Measurements from ENCODE around the gene DHFR2. TPM values are rescaled to one million over a fixed set of nuclear protein-coding genes. Genes with fewer than 3 reads are reported as not detected.

The DHFR2 gene
- total and polyA plus RNA-seq, 10 of the 15 experiments (the other 5 are each of a cell fraction or from before 2014, with no cell fraction given), result 1.8 to 5.6 (median 4.4) TPM

DNA sequence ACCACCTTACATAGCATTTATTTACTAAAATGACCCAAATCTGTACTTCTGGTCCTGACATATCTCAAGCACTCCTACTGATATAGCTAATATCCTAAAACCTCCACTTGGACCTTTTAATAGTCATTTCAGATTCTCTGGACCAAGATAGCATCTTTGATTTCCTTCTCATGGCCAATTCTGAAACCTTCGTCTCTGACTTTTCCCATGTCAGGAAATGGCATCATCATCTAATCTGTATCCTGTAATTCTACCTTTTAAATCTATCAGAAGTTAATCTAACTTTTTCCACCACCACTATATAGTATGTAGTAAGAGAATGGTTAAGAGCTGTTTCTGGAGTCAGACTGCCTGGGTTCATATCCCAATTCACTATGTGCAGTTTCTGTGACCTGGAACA is 50.5 kb downstream of the DHFR2 start:
- Histone ChIP-seq H4K20me1 (ENCODE audit: control insufficient read depth, insufficient read depth) (no peaks in the 10 kb centered on the region), H3K27me3 (replicated peaks in 1 of 2; ENCODE audit: control insufficient read depth in 2 of 2, insufficient read depth in 2 of 2, low read length in 1 of 2) (no peaks in the 10 kb centered on the region), H2AFZ (ENCODE audit: control insufficient read depth, low read depth, low read length) (no peak overlapping the region), H3K4me1 (ENCODE audit: control insufficient read depth, insufficient read depth, low read length) (no peaks in the 10 kb centered on the region), H3K4me2 (ENCODE audit: control insufficient read depth, insufficient read depth) (no peak overlapping the region), H3K4me3 (no peak overlapping the region), H3K9ac (ENCODE audit: control insufficient read depth, insufficient read depth, low read length) (no peak overlapping the region), H3K9me3 (replicated peaks; ENCODE audit: control insufficient read depth, insufficient read depth, low read length) (no peaks in the 10 kb centered on the region), H3K79me2 (ENCODE audit: control insufficient read depth, insufficient read depth, low read length) (no peaks in the 10 kb centered on the region), H3K27ac (ENCODE audit: control insufficient read depth, insufficient read depth) (no peak overlapping the region), H3K36me3 (ENCODE audit: control insufficient read depth in 2 of 2, insufficient read depth in 2 of 2, low read length in 1 of 2) (no peaks in the 10 kb centered on the region)
- SMC1A ChIA-PET (ENCODE audit: uncharacterized antibody, unreplicated experiment), result interaction anchor here (1.0 to 1.2 kb wide), 2 partner anchors 9 to 57 kb away, joined by 3 to 4 read pairs; no protein-coding TSS in a partner anchor
- no TSS peak for BruUV-seq (replicated peaks)
- 100% methylated on average over 1 of the region's 1 CpG for WGBS (ENCODE audit: insufficient coverage, insufficient replicate concordance, low lambda C conversion rate, missing lambda C conversion rate)
- RAD21 ChIA-PET (ENCODE audit: unreplicated experiment), result interaction anchor here (1.2 kb wide), 1 partner anchor 90 kb away, joined by 6 read pairs; no protein-coding TSS in a partner anchor
- no peak for DNase-seq (ENCODE audit: low read depth, low spot score)
- intact Hi-C loops (cut with micrococcal nuclease; ENCODE audit: unreplicated experiment) (no loop called here), in situ Hi-C loops (cut with MboI) (no loop called here)
- no peak for TF ChIP-seq YBX1 (IDR thresholded peaks at IDR 0.05)
- TF ChIP-seq TBL1XR1 (IDR thresholded peaks at IDR 0.05; ENCODE audit: low read depth, low read length), result no peak
- no peak for TF ChIP-seq FOS (IDR thresholded peaks at IDR 0.05; ENCODE audit: borderline replicate concordance, extremely low read depth, insufficient read length)
- no peak for TF ChIP-seq RELA (IDR thresholded peaks at IDR 0.05; ENCODE audit: borderline replicate concordance, partially characterized antibody)
- no peak for TF ChIP-seq YY1 (IDR thresholded peaks at IDR 0.05; ENCODE audit: low read depth, low read length)
- no peak for TF ChIP-seq SPI1 (IDR thresholded peaks at IDR 0.05; ENCODE audit: borderline replicate concordance, insufficient read depth, low read depth, low read length)
- TF ChIP-seq MEF2B (IDR thresholded peaks at IDR 0.05; ENCODE audit: partially characterized antibody, poor library complexity, severe bottlenecking), result no peak
- no peak for TF ChIP-seq CBX5 (IDR thresholded peaks at IDR 0.05; ENCODE audit: low read depth)
- TF ChIP-seq, protein P1, sequence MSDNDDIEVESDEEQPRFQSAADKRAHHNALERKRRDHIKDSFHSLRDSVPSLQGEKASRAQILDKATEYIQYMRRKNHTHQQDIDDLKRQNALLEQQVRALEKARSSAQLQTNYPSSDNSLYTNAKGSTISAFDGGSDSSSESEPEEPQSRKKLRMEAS (IDR thresholded peaks at IDR 0.05; ENCODE audit: low read depth, low read length), result no peak
- TF ChIP-seq HDAC2 (IDR thresholded peaks at IDR 0.05), result no peak
- TF ChIP-seq, protein P2, sequence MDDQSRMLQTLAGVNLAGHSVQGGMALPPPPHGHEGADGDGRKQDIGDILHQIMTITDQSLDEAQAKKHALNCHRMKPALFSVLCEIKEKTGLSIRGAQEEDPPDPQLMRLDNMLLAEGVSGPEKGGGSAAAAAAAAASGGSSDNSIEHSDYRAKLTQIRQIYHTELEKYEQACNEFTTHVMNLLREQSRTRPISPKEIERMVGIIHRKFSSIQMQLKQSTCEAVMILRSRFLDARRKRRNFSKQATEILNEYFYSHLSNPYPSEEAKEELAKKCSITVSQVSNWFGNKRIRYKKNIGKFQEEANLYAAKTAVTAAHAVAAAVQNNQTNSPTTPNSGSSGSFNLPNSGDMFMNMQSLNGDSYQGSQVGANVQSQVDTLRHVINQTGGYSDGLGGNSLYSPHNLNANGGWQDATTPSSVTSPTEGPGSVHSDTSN (IDR thresholded peaks at IDR 0.05; ENCODE audit: insufficient replicate concordance, low read depth, low read length), result no peak
- TF ChIP-seq RB1 (IDR thresholded peaks at IDR 0.05; ENCODE audit: borderline replicate concordance), result no peak
- no peak for TF ChIP-seq ETV6 (conservative IDR thresholded peaks at IDR 0.05 in 1 of 2, IDR thresholded peaks at IDR 0.05 in 1 of 2; ENCODE audit: borderline replicate concordance in 1 of 2, low read depth in 1 of 2)
- no peak for TF ChIP-seq ZBED1 (IDR thresholded peaks at IDR 0.05; ENCODE audit: borderline replicate concordance)
- TF ChIP-seq STAT1 (conservative IDR thresholded peaks at IDR 0.05), result no peak
- TF ChIP-seq TCF12 (IDR thresholded peaks at IDR 0.05; ENCODE audit: low read depth, low read length), result no peak
- TF ChIP-seq, protein P3, sequence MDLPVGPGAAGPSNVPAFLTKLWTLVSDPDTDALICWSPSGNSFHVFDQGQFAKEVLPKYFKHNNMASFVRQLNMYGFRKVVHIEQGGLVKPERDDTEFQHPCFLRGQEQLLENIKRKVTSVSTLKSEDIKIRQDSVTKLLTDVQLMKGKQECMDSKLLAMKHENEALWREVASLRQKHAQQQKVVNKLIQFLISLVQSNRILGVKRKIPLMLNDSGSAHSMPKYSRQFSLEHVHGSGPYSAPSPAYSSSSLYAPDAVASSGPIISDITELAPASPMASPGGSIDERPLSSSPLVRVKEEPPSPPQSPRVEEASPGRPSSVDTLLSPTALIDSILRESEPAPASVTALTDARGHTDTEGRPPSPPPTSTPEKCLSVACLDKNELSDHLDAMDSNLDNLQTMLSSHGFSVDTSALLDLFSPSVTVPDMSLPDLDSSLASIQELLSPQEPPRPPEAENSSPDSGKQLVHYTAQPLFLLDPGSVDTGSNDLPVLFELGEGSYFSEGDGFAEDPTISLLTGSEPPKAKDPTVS (IDR thresholded peaks at IDR 0.05; ENCODE audit: low read depth, low read length), result no peak
- no peak for FAIRE-seq
- POLR2A ChIA-PET, result no interaction called here
- CTCF ChIA-PET, result no interaction called here
- no peak for ATAC-seq
